ENCODE measurements around the gene DLG1.
"Not testable (repeated sequence)": the region's sequence is repeated elsewhere in the genome, so short reads cannot be mapped to it uniquely, and the experiment has no call there.

DLG1 gene

DNA sequence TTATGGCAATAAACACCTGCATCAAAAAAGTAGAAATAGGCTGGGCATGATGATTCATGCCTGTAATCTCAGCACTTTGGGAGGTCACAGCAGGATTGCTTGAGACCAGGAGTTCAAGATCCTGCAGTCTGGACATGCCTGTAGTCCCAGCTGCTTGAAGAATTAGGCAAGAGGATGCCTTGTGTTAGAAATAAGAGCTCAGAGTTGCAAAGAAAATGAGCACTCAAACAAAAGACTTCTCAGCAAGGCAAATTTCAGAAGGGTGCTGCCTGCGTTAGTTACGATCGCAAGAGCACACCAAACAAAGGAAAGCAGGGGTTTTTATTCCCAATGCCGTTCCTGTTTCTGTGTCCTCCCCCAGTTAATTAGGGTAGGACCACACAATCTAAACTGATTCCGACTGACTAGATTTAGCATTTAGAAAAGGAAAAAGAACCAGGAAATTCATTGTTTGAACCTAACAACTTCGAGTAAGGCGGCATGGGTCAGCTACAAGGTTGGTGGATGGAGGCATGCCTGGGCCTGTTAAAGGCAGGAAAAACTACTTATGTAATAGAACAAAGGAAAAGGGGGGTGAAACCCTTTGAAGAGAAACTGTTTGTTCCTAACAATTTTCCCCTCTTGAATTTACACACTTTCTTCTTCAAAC, 55.5 kb downstream of the DLG1 start:
- no peak for DNase-seq

DNA sequence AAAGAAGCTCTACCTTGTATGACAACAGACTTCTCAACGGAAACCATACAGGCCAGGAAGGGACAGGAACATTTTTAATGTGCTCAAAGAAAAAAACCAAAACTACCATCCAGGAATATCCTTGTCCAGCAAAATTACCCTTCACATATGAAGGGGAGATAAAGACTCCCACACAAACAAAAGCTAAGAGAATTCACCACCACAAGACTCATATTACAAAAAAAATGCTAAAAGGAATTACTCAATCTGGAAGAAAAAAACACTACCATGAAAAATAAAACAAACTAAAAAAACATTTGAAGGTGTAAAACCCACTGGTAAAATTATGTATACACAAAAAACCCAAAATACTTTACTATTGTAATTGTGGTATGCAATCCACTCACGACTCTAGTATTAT, 57.2 kb downstream of the DLG1 start:
- DNase-seq, result no peak

DNA sequence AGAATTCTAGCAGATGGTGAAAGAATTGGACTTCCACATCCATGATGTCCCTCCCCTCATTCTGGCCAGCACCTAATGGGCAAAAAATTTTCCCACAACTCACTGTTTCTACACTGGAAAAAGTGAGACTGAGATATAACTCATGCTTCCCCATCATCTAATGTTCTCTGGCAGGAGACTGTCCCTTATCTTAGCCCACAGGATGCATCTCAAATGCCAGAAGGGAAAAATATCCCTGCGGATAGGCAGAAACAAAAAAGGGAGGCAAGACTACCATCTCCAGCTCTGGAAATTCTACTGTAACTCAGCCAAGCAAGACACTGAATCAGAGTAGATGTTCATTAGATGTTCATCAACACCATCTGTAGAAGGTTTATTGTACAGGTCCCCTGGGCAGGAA, 58.6 kb downstream of the DLG1 start:
- DNase-seq, result no peak

DNA sequence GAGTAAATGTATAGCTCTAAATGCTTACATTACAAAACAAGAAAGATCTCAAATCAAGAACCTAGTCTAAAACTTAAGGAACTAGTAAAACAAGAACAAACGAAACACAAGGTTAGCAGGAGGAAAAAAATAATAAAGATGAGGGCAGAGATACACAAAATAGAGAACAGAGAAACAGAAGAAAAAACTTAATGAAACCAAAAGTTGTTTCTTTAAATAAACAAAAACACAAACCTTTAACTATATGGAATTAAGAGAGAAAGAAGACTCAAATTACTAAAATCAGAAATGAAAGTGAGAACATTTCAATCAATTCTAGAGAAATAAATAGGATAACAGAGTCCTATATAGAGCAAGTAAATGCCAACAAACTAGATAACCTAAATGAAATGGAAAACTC, 59.6 kb downstream of the DLG1 start:
- DNase-seq, result no peak

DNA sequence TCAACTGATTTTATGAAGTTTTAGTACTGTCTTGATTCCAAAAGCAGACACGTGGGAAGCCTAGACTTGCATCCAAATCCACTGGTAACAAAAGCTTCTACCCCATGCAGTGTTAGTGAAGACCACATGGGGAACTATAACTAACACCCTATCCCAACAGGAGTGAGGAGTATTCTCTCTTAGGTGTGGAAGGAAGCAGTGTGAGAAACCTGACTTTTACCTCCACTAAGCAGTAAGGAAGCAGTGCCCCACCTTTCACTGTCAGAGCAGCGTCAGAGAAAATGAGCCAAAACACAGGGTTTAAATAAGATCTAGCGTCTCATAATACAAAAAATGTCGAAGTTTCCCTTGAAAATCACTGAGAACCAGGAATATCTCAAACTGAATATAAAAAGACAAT, 60.5 kb downstream of the DLG1 start:
- DNase-seq, result no peak

DNA sequence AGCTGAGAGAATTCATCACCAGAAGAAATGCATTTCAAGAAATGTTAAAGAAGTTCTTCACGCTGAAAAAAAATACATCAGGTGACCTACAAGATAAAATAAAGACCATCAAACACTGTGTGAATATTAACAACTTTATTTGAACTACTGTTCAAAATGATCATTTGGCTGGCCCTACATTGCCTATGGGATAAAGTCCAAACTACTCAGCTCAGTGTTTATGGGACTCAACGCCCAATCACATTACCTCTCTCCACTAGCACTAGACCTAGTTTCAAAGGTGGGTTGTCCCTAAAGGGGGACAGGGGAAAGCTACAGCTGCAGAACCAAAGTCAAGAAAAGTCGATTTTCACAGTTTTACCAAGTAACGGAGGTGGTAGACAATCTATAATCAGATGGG, 62.0 kb downstream of the DLG1 start:
- no peak for DNase-seq

DNA sequence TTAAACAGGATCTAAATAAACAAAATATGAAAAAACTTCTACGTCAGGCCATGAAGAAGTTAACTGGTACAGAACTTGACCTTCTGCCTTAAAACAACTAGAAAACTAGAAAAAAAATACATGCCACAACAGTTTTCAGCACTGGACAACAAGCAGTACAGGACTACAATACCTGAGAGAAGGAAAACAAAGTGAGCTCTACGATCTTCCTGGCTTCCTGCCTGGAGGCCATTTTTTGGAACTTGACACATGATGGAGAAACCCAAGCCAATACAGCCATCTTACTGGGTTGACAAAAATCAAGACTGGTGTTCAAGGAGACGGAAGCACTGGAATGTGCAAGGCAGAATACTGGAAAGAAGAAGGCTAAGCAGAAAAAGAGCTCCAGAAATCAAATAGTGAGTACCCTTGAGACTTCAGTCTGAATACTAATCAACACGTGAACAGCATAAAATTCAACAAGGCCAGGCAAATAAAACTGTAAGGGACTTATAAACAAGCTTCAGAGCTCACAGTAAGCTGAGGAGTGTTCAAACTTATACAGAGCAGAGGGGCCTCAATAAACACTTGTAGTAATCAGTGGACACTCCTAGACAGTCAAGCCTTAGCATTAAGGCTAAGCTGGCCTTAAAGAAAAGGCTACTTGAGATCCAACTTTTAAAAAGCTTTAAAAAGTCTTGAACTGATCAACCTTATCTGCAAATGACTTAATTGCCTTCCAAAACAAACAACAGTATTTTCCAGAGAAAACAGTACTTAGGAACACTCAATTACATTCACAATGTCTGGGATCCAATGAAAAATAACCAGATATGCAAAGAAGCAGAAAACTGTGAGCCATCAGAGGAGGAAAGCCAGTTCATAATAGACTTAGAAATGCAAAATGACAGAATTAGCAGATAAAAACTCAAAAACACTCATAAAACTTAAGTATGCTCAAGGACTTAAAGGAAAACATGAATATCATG, 63.2 kb downstream of the DLG1 start:
- no peak for DNase-seq

DNA sequence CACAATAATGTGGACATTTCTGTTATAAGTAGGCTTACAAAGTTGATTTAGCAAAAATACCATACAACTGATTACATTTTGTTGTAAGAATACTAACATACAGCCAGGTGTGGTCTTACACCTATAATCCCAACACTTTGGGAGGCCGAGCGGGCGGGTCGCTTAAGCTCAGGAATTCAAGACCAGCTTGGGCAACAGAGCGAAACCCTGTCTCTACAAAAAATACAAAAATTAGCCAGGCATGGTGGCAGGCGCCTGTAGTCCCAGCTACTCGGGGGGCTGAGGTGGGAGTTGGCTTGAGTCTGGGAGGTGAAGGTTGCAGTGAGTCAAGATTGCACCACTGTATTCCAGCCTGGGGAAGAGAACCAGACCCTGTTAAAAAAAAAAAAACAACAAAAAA, 67.1 kb downstream of the DLG1 start:
- no peak for DNase-seq

DNA sequence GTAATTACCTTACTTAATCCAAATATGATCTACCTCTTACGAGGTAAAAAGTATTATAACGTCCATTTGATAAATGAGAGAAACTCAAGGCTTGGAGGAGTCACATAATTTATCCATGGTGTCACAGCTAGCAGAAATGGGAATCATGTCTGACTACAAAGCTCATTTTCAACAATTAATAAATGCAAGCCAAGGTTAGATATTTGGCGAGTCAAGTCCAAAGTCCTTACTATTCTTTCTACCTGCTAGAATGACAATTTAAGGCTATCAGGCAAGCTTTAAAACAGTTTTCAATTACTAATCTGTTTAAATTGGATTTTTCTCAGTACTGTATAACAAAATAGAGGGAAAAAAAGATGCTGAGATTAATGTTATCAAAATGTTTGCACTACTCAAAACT, 68.6 kb downstream of the DLG1 start:
- DNase-seq, result no peak

DNA sequence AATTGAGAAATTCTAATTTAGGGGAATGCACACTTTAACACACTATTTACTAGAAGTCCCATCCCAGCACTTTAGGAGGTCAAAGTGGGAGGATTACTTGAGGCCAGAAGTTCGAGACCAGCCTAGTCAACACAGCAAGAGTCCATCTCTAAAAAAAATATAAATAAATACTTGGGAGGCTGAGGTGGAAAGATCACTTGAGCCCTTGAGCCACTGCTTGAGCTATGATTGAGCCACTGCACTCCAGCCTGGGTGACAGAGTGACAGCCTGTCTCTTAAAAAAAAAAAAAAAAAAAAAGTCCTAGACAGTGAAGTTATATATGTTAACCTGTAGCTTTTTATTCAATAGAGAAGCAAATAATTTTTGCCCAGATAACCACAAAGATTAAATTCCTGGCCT, 69.2 kb downstream of the DLG1 start:
- DNase-seq, result no peak

DNA sequence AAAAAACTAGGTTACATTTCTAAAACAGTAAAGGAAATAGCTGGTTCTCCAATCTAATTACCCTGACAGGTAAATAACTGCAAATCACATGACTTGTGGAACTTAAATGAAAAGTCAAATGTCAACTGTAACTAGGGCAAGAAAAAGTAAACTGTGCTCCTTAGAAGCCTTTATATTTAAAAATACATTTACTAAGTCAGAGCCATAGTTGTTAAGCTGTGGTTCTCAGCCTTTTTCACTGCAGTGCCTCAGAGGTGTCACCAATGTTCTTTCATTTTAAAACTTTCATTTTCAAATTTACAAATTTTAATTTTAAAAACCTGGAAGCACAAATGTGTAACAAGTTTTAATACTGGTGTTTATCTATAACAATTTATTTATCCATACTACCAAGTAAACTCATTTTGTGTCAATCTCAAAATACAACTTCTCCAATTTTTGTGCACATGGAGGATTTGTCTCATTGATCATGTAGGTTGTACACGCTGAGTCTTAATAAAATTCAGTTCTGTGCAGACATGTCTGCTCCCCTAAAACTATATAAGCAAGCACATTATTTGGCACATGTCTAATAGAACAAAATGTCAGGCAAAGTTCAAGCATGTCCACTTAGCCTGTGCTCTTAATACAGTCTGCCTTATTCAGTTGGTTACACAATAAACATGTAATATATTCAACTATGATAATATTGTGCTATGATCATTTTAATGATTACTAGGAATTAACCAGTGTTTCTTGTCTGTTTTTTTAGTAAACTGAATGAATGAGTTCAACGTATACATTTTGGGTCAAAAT, 70.4 kb downstream of the DLG1 start:
- DNase-seq, result peak in 1 of 5 experiments; percentile 7

DNA sequence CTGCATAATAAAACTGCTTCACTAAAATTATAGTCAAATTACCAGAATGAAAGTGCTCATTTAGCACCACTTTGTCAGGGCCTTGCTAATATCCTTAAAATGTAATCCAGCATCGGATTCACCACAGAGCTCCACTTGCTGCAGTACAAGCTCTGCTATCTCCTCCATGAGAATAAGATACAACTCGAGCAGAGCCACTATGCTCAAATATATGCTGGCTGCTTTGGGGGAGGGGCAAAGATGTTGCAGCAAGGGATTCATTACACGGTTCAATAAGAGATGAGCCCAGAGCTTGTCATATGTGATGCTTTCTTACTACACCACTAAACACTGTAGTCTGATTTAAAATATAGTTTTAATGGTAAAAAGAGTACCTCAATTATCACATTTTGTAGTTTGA, 72.2 kb downstream of the DLG1 start:
- no peak for DNase-seq

DNA sequence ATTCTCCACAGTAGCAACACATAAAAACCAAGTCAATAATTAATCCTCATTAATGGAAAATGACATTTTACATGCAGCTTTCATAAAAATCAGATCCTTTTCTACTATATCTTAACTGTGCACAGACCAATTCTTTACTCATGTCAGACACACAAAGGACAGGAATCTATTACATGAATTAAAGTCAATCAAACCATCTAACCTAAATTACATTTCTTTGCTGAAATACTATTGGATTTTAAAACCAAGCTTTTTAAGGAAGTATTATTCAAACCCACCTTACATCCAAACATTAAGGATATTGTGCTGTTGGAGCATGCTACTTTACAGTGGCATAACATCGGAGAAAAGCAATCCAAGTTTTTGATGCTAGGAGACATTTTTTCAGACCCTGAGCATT, 72.8 kb downstream of the DLG1 start:
- DNase-seq, result no peak

DNA sequence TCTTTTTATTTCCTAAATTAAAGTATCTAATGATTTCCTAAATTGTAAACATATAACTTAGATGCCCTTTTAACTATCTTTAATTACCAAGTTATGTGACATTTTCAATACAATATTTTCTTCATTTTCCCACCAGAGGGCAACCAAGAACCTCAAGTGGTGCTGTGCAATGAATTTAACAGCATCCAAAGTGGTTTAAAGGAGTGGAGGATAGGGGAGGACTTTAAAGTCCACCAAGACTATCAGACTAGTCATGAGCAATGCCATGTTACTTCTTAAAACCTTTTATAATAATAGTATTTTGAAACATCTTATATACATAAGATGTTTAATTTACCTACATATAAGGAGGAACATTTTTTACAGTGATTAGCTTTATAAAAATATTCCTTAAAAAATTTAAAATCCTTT, 74.4 kb downstream of the DLG1 start:
- peak in 1 of 5 experiments; percentile 51 for DNase-seq

DNA sequence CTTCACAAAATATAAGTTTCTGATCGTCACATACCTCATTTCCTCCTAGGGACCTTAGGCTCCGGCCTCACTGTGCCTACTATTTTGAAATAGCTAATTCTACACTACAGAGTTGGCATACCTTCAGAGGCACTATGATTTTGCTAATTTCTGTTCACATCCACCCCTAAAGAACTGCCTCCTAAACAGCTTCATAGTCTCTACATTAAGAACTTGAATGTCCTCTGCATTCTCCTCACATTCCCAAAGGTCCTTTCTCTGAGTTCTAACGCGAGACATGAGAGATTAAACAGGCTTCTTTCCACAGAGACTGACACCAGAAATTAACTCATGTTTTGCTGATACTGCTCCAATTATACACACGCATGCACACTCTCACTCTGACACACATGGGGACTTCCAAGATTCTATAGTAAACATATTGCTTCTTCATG, 75.5 kb downstream of the DLG1 start:
- DNase-seq, result no peak

DNA sequence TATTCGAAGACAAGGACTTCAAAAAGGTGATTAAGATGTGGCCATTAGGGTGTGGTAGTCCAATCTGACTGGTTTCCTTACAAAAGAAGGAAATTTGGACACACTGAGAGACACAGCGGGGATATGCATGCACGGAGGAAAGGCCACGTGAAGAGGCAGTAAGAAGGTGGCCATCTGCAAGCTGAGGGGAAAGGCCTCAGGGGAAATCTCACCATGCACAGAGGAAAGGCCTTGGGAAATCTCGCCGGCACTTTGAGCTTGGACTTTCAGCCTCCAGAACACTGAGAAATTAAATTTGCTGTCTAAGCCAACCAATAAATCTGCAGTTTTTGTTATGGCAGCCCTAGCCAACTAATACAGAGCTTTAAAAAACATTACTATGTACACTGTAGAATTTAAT, 78.8 kb downstream of the DLG1 start:
- DNase-seq, result no peak

DNA sequence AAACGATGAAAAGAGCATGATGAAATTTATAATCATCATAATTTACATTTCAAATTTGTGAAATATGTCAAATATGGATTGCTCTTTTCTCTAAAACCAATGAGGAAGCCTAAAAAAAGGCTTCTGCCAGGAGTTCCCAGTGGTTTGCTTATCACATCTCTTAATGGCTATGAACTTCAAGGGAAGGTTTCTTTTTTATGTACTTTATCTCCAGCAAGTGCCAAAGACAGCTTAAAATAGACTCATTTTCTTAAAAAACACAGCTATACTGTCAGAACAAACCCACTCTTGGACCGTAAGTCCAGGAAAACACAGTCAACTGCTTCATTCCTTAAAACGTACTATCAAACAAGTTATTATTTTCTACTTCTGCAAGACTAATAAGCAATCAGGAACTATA, 80.2 kb downstream of the DLG1 start:
- no peak for DNase-seq

DNA sequence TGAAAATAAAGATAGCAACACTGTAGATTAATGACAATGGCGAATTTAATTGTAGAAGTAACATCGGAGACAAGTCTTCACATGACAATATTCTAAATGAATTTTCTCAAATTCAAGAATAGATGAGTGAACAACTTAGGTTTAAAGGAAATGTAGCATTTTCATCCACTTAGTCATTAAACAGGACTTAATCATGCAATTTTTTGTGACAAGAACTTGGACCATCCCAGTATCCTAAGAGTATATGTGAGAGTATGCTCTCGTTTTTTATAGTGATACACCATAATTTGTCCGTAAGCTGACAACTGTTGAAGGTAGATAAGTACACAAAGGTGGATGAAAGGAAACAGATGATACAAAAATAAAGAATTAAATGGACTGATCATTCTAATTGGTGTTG, 81.5 kb downstream of the DLG1 start:
- no peak for DNase-seq

DNA sequence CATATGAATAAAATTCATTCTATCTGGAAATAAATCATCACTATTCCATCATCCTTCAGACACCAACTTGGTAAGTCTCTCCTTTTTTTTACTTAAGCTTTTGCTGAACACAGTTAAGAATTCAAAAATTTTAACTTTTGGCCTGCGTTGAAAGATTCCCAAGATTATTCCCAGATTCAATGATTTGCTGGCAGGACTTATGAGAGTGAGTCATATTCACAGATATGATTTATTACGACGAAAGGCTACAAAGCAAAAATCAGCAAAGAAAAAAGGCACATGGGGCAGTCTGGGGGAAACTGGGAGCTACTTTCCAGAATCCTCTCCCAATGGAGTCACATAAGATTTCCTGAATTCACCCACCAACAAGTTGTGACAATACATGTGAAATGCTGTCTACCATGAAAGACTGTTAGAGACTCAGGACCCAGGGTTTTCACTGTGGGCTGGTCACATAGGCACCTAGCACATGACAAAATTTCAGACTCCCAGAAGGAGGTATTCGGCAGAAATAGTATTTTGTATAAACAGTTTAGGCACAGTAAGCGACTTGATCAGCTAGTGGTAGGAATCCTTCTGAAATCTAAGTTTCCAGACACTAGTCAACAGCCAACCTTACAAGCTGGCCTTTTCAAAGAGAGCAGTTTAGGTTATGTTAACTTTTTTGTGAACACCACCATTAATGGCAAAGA, 82.1 kb downstream of the DLG1 start:
- DNase-seq, result no peak

DNA sequence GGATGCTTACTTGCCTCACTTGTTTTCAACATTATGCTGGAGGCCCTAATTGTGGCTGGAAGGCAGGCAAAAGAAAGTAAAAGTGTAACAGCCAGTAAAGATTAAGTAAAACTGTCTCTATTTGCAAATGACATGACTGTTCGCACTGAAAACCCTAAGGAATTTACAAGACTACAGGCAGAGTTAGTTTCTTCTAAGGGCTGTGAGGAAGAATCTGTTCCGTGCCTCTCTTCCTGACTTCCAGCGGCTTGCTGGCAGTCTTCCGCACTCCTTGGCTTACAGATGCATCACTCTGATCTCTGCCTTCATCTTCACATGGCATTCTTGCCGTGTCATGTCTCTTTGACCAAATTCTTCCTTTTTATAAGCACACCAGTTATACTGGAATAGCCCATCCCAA, 86.1 kb downstream of the DLG1 start:
- DNase-seq, result no peak

DNA sequence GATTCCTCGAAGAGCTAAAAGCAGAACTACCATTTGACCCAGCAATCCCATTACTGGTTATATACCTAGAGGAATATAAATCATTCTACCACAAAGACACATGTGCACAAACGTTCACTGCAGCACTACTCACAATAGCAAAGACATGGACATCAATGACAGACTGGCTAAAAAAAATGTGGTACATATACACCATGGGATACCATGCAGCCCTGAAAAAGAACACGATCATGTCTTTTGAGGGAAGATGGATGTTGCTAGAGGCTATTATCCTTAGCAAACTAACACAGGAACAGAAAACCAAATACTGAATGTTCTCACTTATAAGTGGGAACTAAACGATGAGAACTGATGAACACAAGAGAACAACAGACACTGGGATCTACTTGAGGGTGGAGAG, 86.7 kb downstream of the DLG1 start:
- not testable (repeated sequence) for DNase-seq

DNA sequence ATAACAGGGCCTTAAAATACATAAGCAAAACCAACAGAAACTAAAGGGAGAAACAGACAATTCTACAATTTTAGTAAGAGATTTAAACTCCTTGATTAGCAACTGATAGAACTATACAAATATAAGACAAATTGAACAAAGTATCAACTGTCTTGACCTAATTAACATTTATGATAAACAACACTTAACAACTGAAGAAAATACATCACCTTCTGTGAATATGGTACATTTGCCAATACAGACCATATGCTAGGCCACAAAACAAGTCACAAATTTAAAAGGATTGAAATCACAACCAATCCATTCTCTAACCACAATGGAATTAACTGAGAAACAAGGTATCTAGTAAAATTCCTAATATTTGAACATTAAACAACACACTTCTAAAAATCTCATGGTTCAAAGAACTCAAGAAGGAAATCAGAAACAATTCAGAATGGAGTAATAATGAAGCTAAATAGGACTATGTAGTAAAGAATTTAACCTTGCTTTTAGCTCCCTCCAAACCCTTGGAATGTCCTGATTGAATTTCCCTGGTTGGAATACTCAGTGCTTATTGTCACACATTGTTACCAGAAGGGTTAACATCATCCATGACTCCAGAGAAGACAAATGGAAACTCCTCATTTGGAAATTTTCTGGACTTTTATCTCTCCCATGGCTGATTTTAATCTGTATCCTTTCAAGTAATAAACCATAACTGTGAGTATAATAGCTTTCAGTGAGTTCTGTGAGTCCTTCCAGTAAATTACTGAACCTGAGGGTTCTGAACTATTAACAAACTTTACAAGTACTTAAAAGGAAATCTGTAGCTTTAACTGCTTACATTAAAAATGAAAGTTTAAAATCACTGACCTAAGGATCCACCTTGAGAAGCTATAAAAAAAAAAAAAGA, 88.8 kb downstream of the DLG1 start:
- DNase-seq, result no peak

Measured in T-helper 2 cell (primary cell).